HCT116 (cell line): Measurements from ENCODE around the gene DAGLA. TPM values are rescaled to one million over a fixed set of nuclear protein-coding genes. Genes with fewer than 3 reads are reported as not detected.

ENCODE experiments used
- ATAC-seq: fragments of 200-7000 bp; cut with Tn5 transposase; 2 replicates; pipeline ENCODE4 v1.9.1; 2020; ENCODE audit warnings: mild to moderate bottlenecking, moderate library complexity
- BruUV-seq: library from RNA; stranded (reverse); fragments of 400-500 nt; replicated peaks from 2 replicates; lab custom pipeline; 2021; lab: Mats Ljungman, UMichigan
- CTCF ChIA-PET: fragments of 300-600 bp; sonication (Branson Sonifier 250); formaldehyde crosslinking; loops from one replicate; lab custom pipeline; 2021; ENCODE audit warnings: antibody characterized with exemption; lab: Charles Lee
- POLR2A ChIA-PET: fragments of 300-600, 350-600 bp; sonication (Branson Sonifier 250); formaldehyde crosslinking; loops from one replicate; lab custom pipeline; 2021; ENCODE audit warnings: antibody characterized with exemption; lab: Charles Lee
- RAD21 ChIA-PET, 2 experiments: fragments of 300-600 bp; sonication (Branson Sonifier 250); formaldehyde crosslinking; loops; one replicate each; lab custom pipeline; 2023; ENCODE audit warnings: low total read pairs in 2 of 2; ENCODE audit not compliant: uncharacterized antibody in 2 of 2, unreplicated experiment in 2 of 2, low non-redundant PET in 1 of 2; lab: Charles Lee
- DNase-seq: peaks from one replicate; pipeline ENCODE4 v3.0.0-alpha.2; 2010; ENCODE audit warnings: low read depth, low spot score
- H2AFZ ChIP-seq: fragments of 200-600 bp; shearing (Covaris generic), sonication (generic); 2 replicates; pipeline ENCODE4 v1.6.1; 2017; ENCODE audit warnings: low read depth, mixed run types, mixed read lengths, antibody characterized with exemption, low read length; ENCODE audit not compliant: poor library complexity, severe bottlenecking
- H3K27ac ChIP-seq: 2 replicates; pipeline ENCODE4 v1.5.1; 2012; ENCODE audit warnings: low read depth, low read length
- H3K27me3 ChIP-seq: fragments of 200-600 bp; sonication (generic); 2 replicates; pipeline ENCODE4 v1.6.1; 2016; ENCODE audit warnings: mixed run types, low read length, mixed read lengths; ENCODE audit not compliant: insufficient read depth
- H3K36me3 ChIP-seq, 2 experiments: fragments of 200-500 bp in 1 of 2; fragments of 200-600 bp in 1 of 2; sonication (Bioruptor generic) in 1 of 2; sonication (generic) in 1 of 2; 2 replicates each; pipeline versions ENCODE4 v1.5.1 to v1.6.1; 2014 to 2016; ENCODE audit warnings: low read length in 2 of 2, inconsistent platforms in 1 of 2, mixed read lengths in 1 of 2, mixed run types in 1 of 2; ENCODE audit not compliant: insufficient read depth in 2 of 2, control insufficient read depth in 1 of 2
- H3K4me1 ChIP-seq, 2 experiments: fragments of 200-600 bp in 1 of 2; sonication (generic) in 1 of 2; 2 replicates each; pipeline versions ENCODE4 v1.5.1 to v1.6.1; 2012 to 2017; ENCODE audit warnings: low read length in 2 of 2, inconsistent platforms in 1 of 2, mild to moderate bottlenecking in 1 of 2, mixed read lengths in 1 of 2, mixed run types in 1 of 2, moderate library complexity in 1 of 2; ENCODE audit not compliant: insufficient read depth in 2 of 2, control insufficient read depth in 1 of 2
- H3K4me2 ChIP-seq: fragments of 200-600 bp; sonication (generic); 2 replicates; pipeline ENCODE4 v1.6.1; 2017; ENCODE audit warnings: mixed run types, low read length, mixed read lengths
- H3K4me3 ChIP-seq, 2 experiments: fragments of 200-600 bp in 1 of 2; sonication (generic) in 1 of 2; replicated peaks in 1 of 2; 2 replicates each; pipeline ENCODE4 v1.5.1; 2011 to 2016; ENCODE audit warnings: low read length in 2 of 2, control low read depth in 1 of 2, low read depth in 1 of 2, mild to moderate bottlenecking in 1 of 2, mixed read lengths in 1 of 2, mixed run types in 1 of 2
- H3K79me2 ChIP-seq: fragments of 200-600 bp; sonication (generic); 2 replicates; pipeline ENCODE4 v1.6.1; 2017; ENCODE audit warnings: mild to moderate bottlenecking, mixed run types, low read length, moderate library complexity, mixed read lengths; ENCODE audit not compliant: insufficient read depth
- H3K9ac ChIP-seq: fragments of 200-600 bp; sonication (generic); 2 replicates; pipeline ENCODE4 v1.6.1; 2016; ENCODE audit warnings: low read length, mixed read lengths
- H3K9me2 ChIP-seq: fragments of 200-600 bp; sonication (generic), shearing (Covaris generic); 2 replicates; pipeline ENCODE4 v1.6.1; 2017; ENCODE audit warnings: mixed run types, mild to moderate bottlenecking, moderate library complexity; ENCODE audit not compliant: insufficient read depth
- H3K9me3 ChIP-seq, 2 experiments: fragments of 200-500 bp in 1 of 2; fragments of 200-600 bp in 1 of 2; sonication (Bioruptor generic) in 1 of 2; sonication (generic) in 1 of 2; 2 replicates each; pipeline ENCODE4 v1.6.1; 2014 to 2017; ENCODE audit warnings: low read length in 2 of 2, mixed read lengths in 2 of 2, inconsistent platforms in 1 of 2, low read depth in 1 of 2, mild to moderate bottlenecking in 1 of 2, mixed run types in 1 of 2, moderate library complexity in 1 of 2; ENCODE audit not compliant: control insufficient read depth in 1 of 2, insufficient read depth in 1 of 2
- H4K20me1 ChIP-seq: fragments of 200-600 bp; sonication (generic), shearing (Covaris generic); 2 replicates; pipeline ENCODE4 v1.6.1; 2017; ENCODE audit warnings: mixed run types, mild to moderate bottlenecking, moderate library complexity; ENCODE audit not compliant: insufficient read depth
- CEBPB ChIP-seq: IDR thresholded peaks from 2 replicates; pipeline ENCODE4 v1.6.1; 2012; ENCODE audit warnings: low read depth
- EGR1 ChIP-seq: IDR thresholded peaks from 2 replicates; pipeline ENCODE4 v1.6.1; 2012; ENCODE audit warnings: low read depth
- EZH2phosphoT487 ChIP-seq: fragments of 200-600 bp; IDR thresholded peaks from 2 replicates; pipeline ENCODE4 v1.6.1; 2018; ENCODE audit warnings: antibody characterized with exemption, borderline replicate concordance
- FOSL1 ChIP-seq: IDR thresholded peaks from 2 replicates; pipeline ENCODE4 v1.6.1; 2012; ENCODE audit warnings: low read depth
- JUND ChIP-seq: IDR thresholded peaks from 2 replicates; pipeline ENCODE4 v1.6.1; 2012
- POLR2AphosphoS5 ChIP-seq: IDR thresholded peaks from 2 replicates; pipeline ENCODE4 v1.6.1; 2011; ENCODE audit warnings: mild to moderate bottlenecking, low read depth, low read length, moderate library complexity
- RAD21 ChIP-seq: IDR thresholded peaks from 2 replicates; pipeline ENCODE4 v1.6.1; 2012; ENCODE audit warnings: low read depth, mild to moderate bottlenecking
- SIN3A ChIP-seq: IDR thresholded peaks from 2 replicates; pipeline ENCODE4 v1.6.1; 2012; ENCODE audit warnings: low read depth
- SRF ChIP-seq: IDR thresholded peaks from 2 replicates; pipeline ENCODE4 v1.6.1; 2012; ENCODE audit warnings: low read depth
- TCF7L2 ChIP-seq: IDR thresholded peaks from 2 replicates; pipeline ENCODE4 v1.7.0; 2011; ENCODE audit warnings: borderline replicate concordance, inconsistent platforms; ENCODE audit not compliant: insufficient read depth, insufficient read length; ENCODE audit errors: extremely low read depth
- YY1 ChIP-seq: IDR thresholded peaks from 2 replicates; pipeline ENCODE4 v1.6.1; 2011; ENCODE audit warnings: low read length, low read depth, moderate library complexity, mild to moderate bottlenecking; ENCODE audit not compliant: insufficient replicate concordance; ENCODE audit errors: extremely low read depth
- ZNF274 ChIP-seq: fragments of 200-500 bp; sonication (Bioruptor generic); IDR thresholded peaks from 2 replicates; pipeline ENCODE4 v1.6.1; 2014; ENCODE audit warnings: mild to moderate bottlenecking, low read depth, low read length, inconsistent platforms
- intact Hi-C: fragments of 100-400 bp; cut with micrococcal nuclease; formaldehyde crosslinking; loops from 2 replicates; pipeline ENCODE4 v1.10.0; 2022
- total RNA-seq: library from RNA; stranded (reverse); gene quantifications from one replicate; pipeline ENCODE4 v1.2.1, GENCODE V29; 2021; ENCODE audit not compliant: unreplicated experiment

The DAGLA gene
- total RNA-seq, 1 experiment from 2014 or later = 2.7 TPM

- no peak for TF ChIP-seq EZH2phosphoT487
- TF ChIP-seq SRF = no peak
- TF ChIP-seq JUND = no peak
- TF ChIP-seq TCF7L2 = no peak
- no peak for TF ChIP-seq CEBPB
- no peak for TF ChIP-seq POLR2AphosphoS5
- TF ChIP-seq SIN3A = no peak
- no peak for TF ChIP-seq EGR1
- TF ChIP-seq YY1 = no peak
- no peak for TF ChIP-seq FOSL1
- TF ChIP-seq ZNF274 = no peak
- no peak for TF ChIP-seq RAD21
- Histone ChIP-seq H3K79me2 (no peaks in the 10 kb centered on the region), H3K9me2 (no peaks in the 10 kb centered on the region), H3K27me3 (no peaks in the 10 kb centered on the region), H3K4me2 (no peak overlapping the region), H3K4me1 (peaks cover 3 to 11% of the 10 kb centered on the region in 2 experiments; a peak in 2 of 4 replicates), H4K20me1 (no peaks in the 10 kb centered on the region), H3K9me3 (no peaks in the 10 kb centered on the region), H3K36me3 (no peaks in the 10 kb centered on the region), H2AFZ (no peak overlapping the region), H3K4me3 (no peak overlapping the region), H3K9ac (no peak overlapping the region), H3K27ac (no peak overlapping the region)
- DNase-seq (no peak), ATAC-seq (no peak)
- ChIA-PET RAD21 (no interaction called here), POLR2A (no interaction called here), CTCF (interaction anchor here (1.3 to 2.0 kb wide), 3 partner anchors 13 to 363 kb away, joined by 4 to 20 read pairs (median 15); no protein-coding TSS in a partner anchor)
- intact Hi-C loops = loop anchor here (2.0 kb wide), 1 partner anchor 43 kb away; no protein-coding TSS in a partner anchor
- BruUV-seq = no TSS peak
Observed at GRCh38 chr11:61745781-61746441, 65.7 kb downstream of the DAGLA start.
